GM23248 (cell line): ENCODE data around the gene ARHGEF11.

Experiments used
- EZH2 ChIP-seq: fragments of 200-600 bp; sonication (generic); IDR thresholded peaks from 2 replicates; pipeline ENCODE4 v1.6.1; 2018; ENCODE audit warnings: antibody characterized with exemption, mild to moderate bottlenecking; ENCODE audit not compliant: insufficient read depth, poor library complexity, severe bottlenecking
- EZH2phosphoT487 ChIP-seq: fragments of 200-600 bp; sonication (generic); IDR thresholded peaks from 2 replicates; pipeline ENCODE4 v1.6.1; 2018; ENCODE audit warnings: antibody characterized with exemption, moderate library complexity, mild to moderate bottlenecking, low read depth; ENCODE audit not compliant: insufficient read depth

- TF ChIP-seq EZH2phosphoT487 = no peak
- TF ChIP-seq EZH2 = no peak
Measured at GRCh38 chr1:157025856-157026255, 19.7 kb downstream of the ARHGEF11 start.
